TTC549 (cell line): Measurements from ENCODE around the gene GLIPR2.
"Not testable (repeated sequence)": the region's sequence is repeated elsewhere in the genome, so short reads cannot be mapped to it uniquely, and the experiment has no call there.

Source experiments
- FAIRE-seq: peaks from 2 replicates; lab custom pipeline; 2012; peaks lifted over from hg19 to GRCh38; lab: Jason Lieb, UNC

GLIPR2 gene

GRCh38 chr9:36136272-36136893 lies at the start of gene GLIPR2:
GLIPR2 (plus strand) TSS chr9:36136733; CDS start chr9:36136779, 46 bp downstream.
- FAIRE-seq: no peak

DNA sequence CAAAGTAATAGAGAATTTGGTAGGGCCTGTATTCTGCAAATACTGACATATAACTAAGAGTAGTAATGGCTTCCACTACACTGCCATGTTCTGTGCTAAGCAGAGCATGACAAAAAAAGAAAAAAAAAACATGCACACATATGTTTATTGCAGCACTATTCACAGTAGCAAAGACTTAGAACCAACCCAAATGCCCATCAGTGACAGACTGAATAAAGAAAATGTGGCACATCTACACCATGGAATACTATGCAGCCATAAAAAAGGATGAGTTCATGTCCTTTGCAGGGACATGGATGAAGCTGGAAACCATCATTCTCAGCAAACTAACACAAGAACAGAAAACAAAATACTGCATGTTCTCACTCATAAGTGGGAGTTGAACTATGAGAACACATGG lies 49.5 kb upstream of the GLIPR2 start:
- FAIRE-seq: not testable (repeated sequence)

DNA sequence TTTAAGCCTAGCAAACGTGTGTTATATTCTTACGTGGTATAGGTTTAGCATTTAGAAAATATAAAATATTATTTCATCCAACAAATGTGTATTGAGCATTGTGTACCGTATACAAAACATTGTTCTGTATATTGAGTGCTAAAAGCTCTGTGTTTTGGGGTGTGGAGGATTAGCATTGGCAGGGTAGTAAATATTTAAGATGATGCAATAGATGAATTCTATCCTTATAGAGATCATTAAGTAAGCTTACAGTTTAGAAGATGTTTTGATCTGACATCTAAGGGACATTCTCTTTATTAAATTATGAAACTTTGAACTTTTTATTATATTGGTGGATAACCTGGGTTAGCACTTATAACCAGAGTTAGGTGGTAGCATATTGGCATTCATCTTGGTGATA lies 48.5 kb upstream of the GLIPR2 start:
- no peak for FAIRE-seq

DNA sequence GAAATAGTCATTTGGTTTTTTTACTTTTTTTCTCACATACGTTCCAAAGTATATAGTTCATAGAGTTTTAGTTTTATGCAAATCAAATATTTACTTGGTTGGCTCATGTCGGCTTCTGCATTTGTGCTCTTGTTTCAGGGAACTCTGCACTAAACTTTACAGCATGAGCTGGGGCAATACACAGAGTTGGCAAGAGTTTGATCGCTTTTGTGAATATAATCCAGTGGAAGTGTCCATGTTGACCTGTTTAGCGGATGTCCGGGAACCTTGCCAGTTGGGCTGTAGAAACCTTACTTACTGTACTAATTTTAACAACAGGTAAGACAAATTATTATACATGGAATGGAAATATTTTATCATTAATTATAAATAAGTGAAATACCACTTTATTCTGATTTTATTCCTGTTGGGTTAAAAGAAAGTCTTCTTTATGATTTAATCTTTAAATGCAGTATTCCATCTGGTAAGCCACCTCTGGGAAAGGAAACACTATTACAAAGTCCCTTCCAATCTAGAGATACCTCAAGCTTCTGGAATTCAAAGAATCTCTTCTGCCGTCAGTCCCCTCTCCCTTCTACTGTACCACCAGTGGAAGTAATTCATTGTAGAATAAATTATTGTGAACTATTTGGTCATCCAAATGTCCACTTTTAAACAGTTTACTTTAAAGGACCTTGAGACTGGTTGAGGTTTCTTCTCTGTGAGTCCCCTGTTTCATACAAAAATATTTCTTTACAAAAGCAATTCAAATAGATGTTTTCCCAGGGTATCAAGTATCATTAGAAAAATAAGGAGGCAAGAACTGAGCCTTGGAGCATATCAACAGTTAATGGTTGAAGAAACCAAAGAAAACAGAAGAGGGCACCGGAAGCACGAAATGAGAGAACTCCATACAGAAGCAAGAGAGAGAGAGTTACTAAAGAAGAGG lies 45.2 kb upstream of the GLIPR2 start:
- peak; percentile 22 for FAIRE-seq

DNA sequence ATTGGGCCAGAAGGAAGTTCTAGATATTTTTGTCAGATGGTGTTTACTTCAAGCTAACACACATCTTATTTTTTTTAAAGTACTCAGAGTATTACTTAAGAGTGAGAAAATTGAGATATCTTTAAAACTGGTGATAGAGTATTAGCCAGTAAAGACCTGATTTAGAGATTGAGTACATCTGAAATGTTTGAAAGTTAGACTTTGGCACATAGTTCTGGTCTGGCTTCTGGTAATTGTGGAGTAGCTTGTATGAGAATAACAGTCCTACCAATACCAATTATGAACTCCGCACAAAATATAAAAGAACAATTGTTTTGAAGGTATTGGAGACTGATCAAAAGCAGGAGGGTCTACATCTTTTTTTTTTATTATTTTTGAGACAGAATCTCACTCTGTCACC lies 44.5 kb upstream of the GLIPR2 start:
- no peak for FAIRE-seq

- no peak for FAIRE-seq
These were observed 43.9 kb upstream of the GLIPR2 start for GRCh38 chr9:36092509-36093215.

DNA sequence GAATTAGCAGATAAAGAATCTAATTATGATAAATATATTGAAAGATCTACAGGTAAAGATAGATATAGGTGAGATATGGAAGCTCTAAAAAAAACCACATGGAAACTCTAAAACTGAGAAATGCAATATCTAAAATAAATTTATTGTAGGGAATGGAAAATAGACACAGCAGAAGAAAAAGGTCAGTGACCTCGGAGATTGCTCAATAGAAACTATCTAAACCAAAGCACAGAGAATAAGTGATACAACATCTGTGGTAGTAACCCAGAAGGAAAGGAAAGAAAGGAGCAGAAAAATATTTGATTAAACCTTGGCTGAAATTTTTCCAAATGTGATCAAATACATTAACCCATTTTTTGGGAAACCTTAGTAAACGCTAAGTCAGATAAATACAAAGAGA lies 43.1 kb upstream of the GLIPR2 start:
- no peak for FAIRE-seq

DNA sequence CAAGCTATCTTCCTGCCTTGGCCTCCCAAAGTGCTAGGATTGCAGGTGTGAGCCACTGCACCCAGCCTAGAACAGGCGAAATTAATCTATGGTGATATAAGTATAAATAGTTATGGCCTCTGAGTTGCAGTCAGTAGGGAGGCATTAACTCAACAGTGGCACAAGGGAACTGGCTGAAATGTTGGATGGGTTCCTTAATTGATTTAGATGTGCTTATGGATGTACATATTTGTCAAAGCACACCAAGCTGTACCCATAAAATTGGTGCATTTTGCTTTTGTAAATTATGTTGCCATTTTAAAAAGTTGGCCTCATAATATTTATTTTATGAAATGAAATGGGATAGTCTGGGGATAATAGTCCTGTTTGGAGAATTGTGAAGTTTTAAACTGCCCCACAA lies 36.8 kb upstream of the GLIPR2 start:
- no peak for FAIRE-seq

DNA sequence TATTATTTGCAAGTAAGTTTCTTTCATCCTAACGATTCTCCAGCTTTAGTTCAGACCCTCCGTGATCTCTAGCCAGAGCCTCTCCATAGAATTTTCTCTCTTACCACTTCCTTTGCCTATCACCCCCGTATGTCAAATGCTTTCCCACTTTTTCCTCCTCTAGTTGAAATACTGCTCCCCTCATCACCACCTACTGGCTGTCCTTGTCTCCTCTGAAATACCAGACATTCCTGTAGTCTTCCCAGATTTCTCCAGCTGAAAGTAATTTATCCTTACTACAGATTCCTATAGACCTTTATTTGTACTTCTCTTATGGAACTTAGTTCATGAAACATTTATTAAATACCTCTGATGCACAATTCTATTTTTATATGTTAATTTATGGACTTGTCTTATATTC lies 36.0 kb upstream of the GLIPR2 start:
- FAIRE-seq: no peak

GRCh38 chr9:36101916-36102741 lies 34.4 kb upstream of the GLIPR2 start:
- no peak for FAIRE-seq

DNA sequence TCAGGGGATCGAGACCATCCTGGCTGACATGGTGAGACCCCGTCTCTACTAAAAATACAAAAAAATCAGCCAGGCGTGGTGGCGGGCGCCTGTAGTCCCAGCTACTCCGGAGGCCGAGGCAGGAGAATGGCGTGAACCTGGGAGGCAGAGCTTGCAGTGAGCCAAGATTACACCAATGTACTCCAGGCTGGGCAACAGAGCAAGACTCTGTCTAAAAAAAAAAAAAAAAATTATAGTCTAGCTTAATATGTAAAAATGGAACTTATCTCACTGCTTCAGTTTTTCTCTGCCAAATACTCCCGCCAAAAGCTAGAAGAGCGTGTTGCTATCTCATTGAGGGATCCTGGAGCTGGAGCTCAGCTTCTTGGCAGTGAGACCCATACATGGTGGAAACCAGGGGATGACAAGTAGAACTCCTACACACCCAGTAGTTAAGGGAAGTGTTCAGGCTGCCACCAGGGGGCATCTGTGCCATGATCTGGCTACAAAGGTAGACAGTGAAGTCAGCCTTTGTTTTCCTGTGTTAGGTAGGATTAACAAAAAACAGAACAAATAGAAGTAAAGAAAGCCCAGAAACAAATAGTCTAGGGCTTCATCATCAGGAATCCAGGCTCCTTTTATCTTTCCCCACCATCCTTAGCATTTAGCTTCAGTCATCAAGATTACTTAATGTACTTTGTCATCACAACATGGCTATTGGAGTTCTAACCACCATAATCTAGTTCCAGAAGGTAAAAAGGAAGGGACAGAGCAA lies 33.6 kb upstream of the GLIPR2 start:
- peak; percentile 64 for FAIRE-seq

GRCh38 chr9:36109071-36109470 lies 27.5 kb upstream of the GLIPR2 start:
- FAIRE-seq: no peak

DNA sequence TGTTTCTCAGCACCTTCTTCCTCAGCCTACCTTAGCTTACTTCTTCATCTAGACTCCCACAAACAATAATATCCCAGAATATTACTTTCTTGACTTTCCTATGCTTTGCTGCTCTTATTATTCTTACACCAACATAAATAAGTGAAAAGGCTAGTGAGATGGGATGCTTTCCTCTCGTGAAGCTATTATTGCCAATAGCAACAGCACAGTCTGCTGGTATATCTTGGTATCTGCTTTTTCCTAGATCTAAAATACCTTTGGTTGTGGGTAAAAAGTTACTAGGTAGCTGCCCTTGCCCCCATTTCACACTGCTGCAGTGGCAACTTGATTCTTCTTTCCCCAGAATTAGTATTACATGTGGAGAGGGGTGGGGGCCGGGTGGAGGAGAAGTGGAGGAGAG lies 26.1 kb upstream of the GLIPR2 start:
- no peak for FAIRE-seq

DNA sequence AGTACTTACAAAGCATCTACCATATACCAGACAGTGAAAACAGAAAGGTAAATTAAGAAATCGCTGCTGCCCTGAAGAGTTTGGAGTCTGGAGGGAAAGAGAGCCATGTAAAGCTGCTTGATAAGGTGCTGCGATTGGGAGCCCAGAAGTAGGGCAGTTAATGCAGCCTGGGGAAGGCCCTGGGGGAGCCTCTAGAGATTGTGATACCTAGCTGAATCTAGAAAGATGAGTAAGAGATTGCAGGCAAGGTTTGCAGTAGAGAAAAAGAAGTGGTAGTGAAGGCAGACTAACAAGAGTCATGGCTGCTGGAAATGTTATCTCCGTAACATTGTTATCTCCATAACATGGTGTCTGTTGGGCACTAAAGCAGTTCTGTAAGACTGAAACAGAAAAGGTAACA lies 24.0 kb upstream of the GLIPR2 start:
- FAIRE-seq: no peak

GRCh38 chr9:36113999-36114398 lies 22.5 kb upstream of the GLIPR2 start:
- FAIRE-seq: no peak

- FAIRE-seq: no peak
These were observed 19.9 kb upstream of the GLIPR2 start for GRCh38 chr9:36116593-36116992.

DNA sequence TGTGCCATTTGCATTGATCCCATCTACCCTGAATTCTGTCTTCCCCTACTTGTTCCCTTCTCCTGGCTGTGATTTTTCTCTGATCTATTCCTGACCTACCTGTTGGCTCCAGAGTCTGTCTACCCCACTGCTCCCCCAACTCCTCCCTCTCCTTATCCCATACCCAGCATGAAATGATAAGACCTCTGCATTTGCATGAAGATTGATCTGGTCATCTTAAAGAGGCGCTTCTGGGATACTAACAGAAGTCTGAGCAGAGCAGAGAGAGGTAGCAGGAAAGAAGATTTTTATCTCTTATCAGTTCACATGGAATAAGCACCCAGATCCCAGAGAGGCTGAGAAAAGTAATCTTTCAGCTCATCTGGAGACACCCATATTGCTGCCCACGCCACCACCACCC lies 18.3 kb upstream of the GLIPR2 start:
- FAIRE-seq: no peak

GRCh38 chr9:36118706-36119105 lies 17.8 kb upstream of the GLIPR2 start:
- no peak for FAIRE-seq

DNA sequence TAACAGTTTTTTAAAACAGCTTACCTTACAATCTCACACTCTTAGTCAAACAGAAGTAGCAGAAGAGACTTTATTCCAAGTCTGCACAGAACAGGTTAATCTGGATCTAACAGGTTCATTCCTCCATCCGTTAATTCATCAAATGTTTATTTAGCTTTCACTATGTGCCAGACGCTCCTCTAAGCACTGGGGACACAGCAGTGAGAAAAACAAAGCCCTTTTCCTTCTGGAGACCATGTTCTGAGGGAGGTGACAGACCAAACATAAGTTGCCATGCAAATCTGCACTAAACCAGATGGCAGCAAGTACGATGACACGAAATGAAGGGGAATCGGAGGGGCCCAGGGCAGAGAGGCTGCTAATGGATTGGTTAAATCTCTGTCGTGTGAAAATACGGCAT lies 17.1 kb upstream of the GLIPR2 start:
- no peak for FAIRE-seq

DNA sequence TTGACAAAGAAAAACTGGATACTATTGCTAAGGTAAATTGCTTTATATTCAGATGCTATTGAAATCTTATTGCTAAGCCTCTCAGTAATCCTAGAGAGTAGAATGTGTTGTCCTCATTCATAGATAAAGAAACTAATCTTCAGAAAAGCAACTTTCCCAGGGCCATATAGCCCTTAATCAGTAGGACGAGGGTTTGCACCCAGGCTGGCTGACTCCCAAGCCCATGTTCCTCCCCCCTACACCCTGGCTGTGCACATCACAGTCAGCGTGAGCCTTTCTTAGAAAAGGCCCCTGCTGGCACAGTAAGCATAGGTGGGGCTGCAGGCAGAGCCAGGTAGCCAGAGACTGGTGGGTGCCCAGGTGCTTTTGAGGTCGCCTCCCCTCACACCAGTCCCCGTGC lies 15.8 kb upstream of the GLIPR2 start:
- FAIRE-seq: no peak

- FAIRE-seq: no peak
These were observed 14.6 kb upstream of the GLIPR2 start for GRCh38 chr9:36121971-36122370.

GRCh38 chr9:36123515-36123914 lies 13.0 kb upstream of the GLIPR2 start:
- no peak for FAIRE-seq
